WTC11 (cell line): ENCODE measurements around the gene SEMA4C. TPM values are rescaled to one million over a fixed set of nuclear protein-coding genes. Genes with fewer than 3 reads are reported as not detected.

Experiments used
- ATAC-seq: fragments of 200-7000 bp; cut with Tn5 transposase; 2 replicates; pipeline ENCODE4 v1.10.0; 2021; ENCODE audit warnings: mild to moderate bottlenecking, moderate library complexity
- CTCF ChIA-PET: fragments of 300-600 bp; sonication (Branson Sonifier 250); formaldehyde crosslinking; loops from one replicate; lab custom pipeline; 2021; ENCODE audit warnings: antibody characterized with exemption; lab: Charles Lee
- POLR2A ChIA-PET: fragments of 350-600 bp; sonication (Branson Sonifier 250); formaldehyde crosslinking; loops from one replicate; lab custom pipeline; 2021; ENCODE audit warnings: antibody characterized with exemption; lab: Charles Lee
- DNase-seq: peaks from one replicate; pipeline ENCODE4 v3.0.0; 2021; ENCODE audit warnings: low spot score
- H3K27ac Mint-ChIP-seq: 2 replicates; pipeline ENCODE4 v1.8.0; 2021; ENCODE audit warnings: mixed read lengths
- H3K27me3 Mint-ChIP-seq: 2 replicates; pipeline ENCODE4 v1.8.0; 2021; ENCODE audit warnings: low read depth, mild to moderate bottlenecking, moderate library complexity, mixed read lengths
- H3K36me3 Mint-ChIP-seq: 2 replicates; pipeline ENCODE4 v1.8.0; 2021; ENCODE audit warnings: mixed read lengths
- H3K4me1 Mint-ChIP-seq: 2 replicates; pipeline ENCODE4 v1.8.0; 2022; ENCODE audit warnings: mixed read lengths
- H3K4me3 Mint-ChIP-seq: 2 replicates; pipeline ENCODE4 v1.8.0; 2021; ENCODE audit warnings: mild to moderate bottlenecking, moderate library complexity, mixed read lengths
- H3K9me3 Mint-ChIP-seq: 2 replicates; pipeline ENCODE4 v1.8.0; 2021; ENCODE audit warnings: mixed read lengths
- EMX1 ChIP-seq: fragments of 250-450 bp; sonication (Bioruptor Pico); IDR thresholded peaks from 2 replicates; pipeline ENCODE4 v1.8.0; 2021; ENCODE audit warnings: mild to moderate bottlenecking
- FOXK1 ChIP-seq: sonication (generic); formaldehyde crosslinking; IDR thresholded peaks from 2 replicates; pipeline ENCODE4 v1.8.0; 2022; ENCODE audit warnings: mild to moderate bottlenecking, moderate library complexity, missing genetic modification reagents
- FOXP4 ChIP-seq: sonication (generic); formaldehyde crosslinking; IDR thresholded peaks from 2 replicates; pipeline ENCODE4 v1.8.0; 2022; ENCODE audit warnings: mild to moderate bottlenecking, missing genetic modification reagents
- IRF2 ChIP-seq: sonication (generic); formaldehyde crosslinking; IDR thresholded peaks from 2 replicates; pipeline ENCODE4 v1.8.0; 2022; ENCODE audit warnings: low read depth, missing genetic modification reagents, borderline replicate concordance
- JAZF1 ChIP-seq: fragments of 250-450 bp; sonication (Bioruptor Pico); IDR thresholded peaks from 2 replicates; pipeline ENCODE4 v1.9.0; 2021; ENCODE audit warnings: moderate library complexity, mild to moderate bottlenecking, inconsistent platforms
- KAT7 ChIP-seq: sonication (generic); formaldehyde crosslinking; IDR thresholded peaks from 2 replicates; pipeline ENCODE4 v1.8.1; 2023; ENCODE audit warnings: missing genetic modification reagents, mild to moderate bottlenecking, borderline replicate concordance
- PRDM15 ChIP-seq: sonication (generic); formaldehyde crosslinking; IDR thresholded peaks from 2 replicates; pipeline ENCODE4 v1.8.0; 2022; ENCODE audit warnings: missing genetic modification reagents
- SOX15 ChIP-seq: fragments of 250-450 bp; sonication (Bioruptor Pico); IDR thresholded peaks from 2 replicates; pipeline ENCODE4 v1.9.0; 2021; ENCODE audit warnings: mild to moderate bottlenecking
- STAT6 ChIP-seq: sonication (generic); formaldehyde crosslinking; conservative IDR thresholded peaks from 2 replicates; pipeline ENCODE4 v1.8.1; 2023; ENCODE audit warnings: mild to moderate bottlenecking, low read depth, missing genetic modification reagents, moderate library complexity
- USF1 ChIP-seq: sonication (generic); formaldehyde crosslinking; IDR thresholded peaks from 2 replicates; pipeline ENCODE4 v1.8.0; 2022; ENCODE audit warnings: mild to moderate bottlenecking, missing genetic modification reagents
- ZBTB21 ChIP-seq: sonication (generic); formaldehyde crosslinking; IDR thresholded peaks from 2 replicates; pipeline ENCODE4 v1.8.1; 2023; ENCODE audit warnings: mild to moderate bottlenecking, missing genetic modification reagents, borderline replicate concordance
- ZBTB43 ChIP-seq: sonication (generic); formaldehyde crosslinking; IDR thresholded peaks from 2 replicates; pipeline ENCODE4 v1.8.1; 2023; ENCODE audit warnings: mild to moderate bottlenecking, missing genetic modification reagents
- ZNF232 ChIP-seq: sonication (generic); formaldehyde crosslinking; IDR thresholded peaks from 2 replicates; pipeline ENCODE4 v1.8.0; 2022; ENCODE audit warnings: mild to moderate bottlenecking, missing genetic modification reagents
- ZNF423 ChIP-seq: fragments of 250-450 bp; sonication (Bioruptor Pico); IDR thresholded peaks from 2 replicates; pipeline ENCODE4 v2.1.2; 2022; ENCODE audit warnings: mild to moderate bottlenecking, moderate library complexity
- ZNF425 ChIP-seq: fragments of 250-450 bp; sonication (Bioruptor Pico); conservative IDR thresholded peaks from 2 replicates; pipeline ENCODE4 v1.9.0; 2021; ENCODE audit warnings: mild to moderate bottlenecking
- total RNA-seq: library from RNA; stranded (reverse); gene quantifications from 3 replicates; pipeline ENCODE4 v1.2.3, GENCODE V29; 2021

The SEMA4C gene
- total RNA-seq, 1 experiment from 2014 or later, result 81.6 TPM

GRCh38 chr2:96828874-96829273, 41.0 kb downstream of the SEMA4C start:
- POLR2A ChIA-PET, result interaction anchor here (0.6 kb wide), 1 partner anchor 9 kb away, joined by 4 read pairs; no protein-coding TSS in a partner anchor
- peaks cover 21% of the 10 kb centered on the region for H3K4me1 Mint-ChIP-seq
- H3K36me3 Mint-ChIP-seq, result peaks cover 63% of the 10 kb centered on the region

GRCh38 chr2:96828436-96828835, 41.4 kb downstream of the SEMA4C start:
- H3K9me3 Mint-ChIP-seq, result no peaks in the 10 kb centered on the region
- CTCF ChIA-PET, result interaction anchor here (1.3 kb wide), 1 partner anchor 8 kb away, joined by 3 read pairs; no protein-coding TSS in a partner anchor
- TF ChIP-seq ZNF423, result no peak
- TF ChIP-seq ZBTB43 (CRISPR knock-in tag), result no peak
- TF ChIP-seq ZNF425 (CRISPR knock-in tag), result no peak
- no peak for TF ChIP-seq FOXK1 (CRISPR knock-in tag)
- no peak for TF ChIP-seq ZNF232 (CRISPR knock-in tag)
- no peak for TF ChIP-seq USF1 (CRISPR knock-in tag)
- TF ChIP-seq KAT7 (CRISPR knock-in tag), result no peak

More at GRCh38 chr2:96828874-96829273, 41.0 kb downstream of the SEMA4C start:
- Mint-ChIP-seq H3K27me3 (no peaks in the 10 kb centered on the region), H3K27ac (no peak overlapping the region), H3K9me3 (no peaks in the 10 kb centered on the region), H3K4me3 (no peak overlapping the region)
- DNase-seq (no peak), ATAC-seq (no peak)
- TF ChIP-seq ZBTB21 (CRISPR knock-in tag) (no peak), JAZF1 (no peak), IRF2 (CRISPR knock-in tag) (no peak), EMX1 (CRISPR knock-in tag) (no peak), SOX15 (no peak), FOXP4 (no peak), PRDM15 (CRISPR knock-in tag) (no peak), STAT6 (CRISPR knock-in tag) (no peak)
- CTCF ChIA-PET, result interaction anchor here (1.3 kb wide), 1 partner anchor 9 kb away, joined by 3 read pairs; no protein-coding TSS in a partner anchor

More at GRCh38 chr2:96828436-96828835, 41.4 kb downstream of the SEMA4C start:
- peaks cover 62% of the 10 kb centered on the region for H3K36me3 Mint-ChIP-seq
- peaks cover 19% of the 10 kb centered on the region for H3K4me1 Mint-ChIP-seq
- no peak for DNase-seq
- no peaks in the 10 kb centered on the region for H3K27me3 Mint-ChIP-seq
- ATAC-seq, result no peak
- H3K4me3 Mint-ChIP-seq, result no peak overlapping the region
- POLR2A ChIA-PET, result interaction anchor here (0.6 kb wide), 1 partner anchor 9 kb away, joined by 4 read pairs; no protein-coding TSS in a partner anchor
- no peak overlapping the region; the same call in 1 of the 2 replicates for H3K27ac Mint-ChIP-seq
